Measurements from ENCODE around the gene NADSYN1.

DNA sequence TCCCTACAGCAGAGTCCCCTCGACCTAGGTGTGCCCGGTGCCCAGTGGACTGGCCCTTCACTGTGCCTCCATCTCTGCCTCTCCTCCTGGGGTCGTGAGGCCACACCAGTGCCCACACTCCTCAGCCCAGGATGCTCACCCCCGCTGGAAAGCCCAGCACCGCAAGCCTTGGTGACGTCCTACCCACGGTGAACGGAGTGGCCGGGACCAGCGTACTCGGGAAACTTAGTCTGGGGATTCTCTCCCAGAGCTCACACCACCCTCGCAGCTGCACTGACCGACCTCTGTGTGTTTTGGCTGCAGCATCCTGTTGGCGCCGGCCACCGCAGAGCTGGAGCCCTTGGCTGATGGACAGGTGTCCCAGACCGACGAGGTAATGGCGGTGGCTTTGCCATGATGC, 38.5 kb downstream of the NADSYN1 start:
- TF ChIP-seq, protein P1, sequence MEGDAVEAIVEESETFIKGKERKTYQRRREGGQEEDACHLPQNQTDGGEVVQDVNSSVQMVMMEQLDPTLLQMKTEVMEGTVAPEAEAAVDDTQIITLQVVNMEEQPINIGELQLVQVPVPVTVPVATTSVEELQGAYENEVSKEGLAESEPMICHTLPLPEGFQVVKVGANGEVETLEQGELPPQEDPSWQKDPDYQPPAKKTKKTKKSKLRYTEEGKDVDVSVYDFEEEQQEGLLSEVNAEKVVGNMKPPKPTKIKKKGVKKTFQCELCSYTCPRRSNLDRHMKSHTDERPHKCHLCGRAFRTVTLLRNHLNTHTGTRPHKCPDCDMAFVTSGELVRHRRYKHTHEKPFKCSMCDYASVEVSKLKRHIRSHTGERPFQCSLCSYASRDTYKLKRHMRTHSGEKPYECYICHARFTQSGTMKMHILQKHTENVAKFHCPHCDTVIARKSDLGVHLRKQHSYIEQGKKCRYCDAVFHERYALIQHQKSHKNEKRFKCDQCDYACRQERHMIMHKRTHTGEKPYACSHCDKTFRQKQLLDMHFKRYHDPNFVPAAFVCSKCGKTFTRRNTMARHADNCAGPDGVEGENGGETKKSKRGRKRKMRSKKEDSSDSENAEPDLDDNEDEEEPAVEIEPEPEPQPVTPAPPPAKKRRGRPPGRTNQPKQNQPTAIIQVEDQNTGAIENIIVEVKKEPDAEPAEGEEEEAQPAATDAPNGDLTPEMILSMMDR (IDR thresholded peaks at IDR 0.05): no peak
- TF ChIP-seq POLR2A (IDR thresholded peaks at IDR 0.05): no peak
